ENCODE data around the gene GID4. TPM values are rescaled to one million over a fixed set of nuclear protein-coding genes. Genes with fewer than 3 reads are reported as not detected.

GID4 gene
- total RNA-seq, 1 donor from 2014 or later: 18.0 TPM

DNA sequence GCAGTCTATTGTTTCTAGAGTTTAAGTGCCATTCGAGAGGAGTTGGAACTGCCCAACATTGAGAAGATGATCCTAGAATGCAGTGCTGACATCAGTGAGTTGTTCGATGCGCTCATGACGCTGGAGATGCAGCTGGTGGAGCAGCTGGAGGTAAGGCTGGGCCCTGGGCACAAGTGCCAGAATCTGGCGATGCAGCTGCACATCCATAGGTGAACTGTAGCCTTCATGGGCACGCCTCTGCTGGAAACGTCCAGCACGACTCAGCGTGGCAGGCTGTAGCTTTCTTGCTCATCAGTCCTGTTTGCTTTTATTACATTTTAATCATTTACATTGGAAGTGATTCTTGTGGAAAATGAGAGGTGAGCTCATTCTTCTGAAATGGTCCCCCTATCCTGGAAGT, 34.9 kb upstream of the GID4 start:
- H3K9me3 ChIP-seq (replicated peaks): no peaks in the 10 kb centered on the region
- no peaks in the 10 kb centered on the region for H3K36me3 ChIP-seq
- TF ChIP-seq, protein P1, sequence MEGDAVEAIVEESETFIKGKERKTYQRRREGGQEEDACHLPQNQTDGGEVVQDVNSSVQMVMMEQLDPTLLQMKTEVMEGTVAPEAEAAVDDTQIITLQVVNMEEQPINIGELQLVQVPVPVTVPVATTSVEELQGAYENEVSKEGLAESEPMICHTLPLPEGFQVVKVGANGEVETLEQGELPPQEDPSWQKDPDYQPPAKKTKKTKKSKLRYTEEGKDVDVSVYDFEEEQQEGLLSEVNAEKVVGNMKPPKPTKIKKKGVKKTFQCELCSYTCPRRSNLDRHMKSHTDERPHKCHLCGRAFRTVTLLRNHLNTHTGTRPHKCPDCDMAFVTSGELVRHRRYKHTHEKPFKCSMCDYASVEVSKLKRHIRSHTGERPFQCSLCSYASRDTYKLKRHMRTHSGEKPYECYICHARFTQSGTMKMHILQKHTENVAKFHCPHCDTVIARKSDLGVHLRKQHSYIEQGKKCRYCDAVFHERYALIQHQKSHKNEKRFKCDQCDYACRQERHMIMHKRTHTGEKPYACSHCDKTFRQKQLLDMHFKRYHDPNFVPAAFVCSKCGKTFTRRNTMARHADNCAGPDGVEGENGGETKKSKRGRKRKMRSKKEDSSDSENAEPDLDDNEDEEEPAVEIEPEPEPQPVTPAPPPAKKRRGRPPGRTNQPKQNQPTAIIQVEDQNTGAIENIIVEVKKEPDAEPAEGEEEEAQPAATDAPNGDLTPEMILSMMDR (IDR thresholded peaks at IDR 0.05; ENCODE audit: borderline replicate concordance): no peak
- peaks cover 30% of the 10 kb centered on the region for H3K4me1 ChIP-seq
- H3K27me3 ChIP-seq (ENCODE audit: low read depth): no peaks in the 10 kb centered on the region
- intact Hi-C loops (cut with micrococcal nuclease): no loop called here
- no peak overlapping the region for H3K4me3 ChIP-seq
- H3K27ac ChIP-seq (replicated peaks): no peak overlapping the region
- no peak for DNase-seq

DNA sequence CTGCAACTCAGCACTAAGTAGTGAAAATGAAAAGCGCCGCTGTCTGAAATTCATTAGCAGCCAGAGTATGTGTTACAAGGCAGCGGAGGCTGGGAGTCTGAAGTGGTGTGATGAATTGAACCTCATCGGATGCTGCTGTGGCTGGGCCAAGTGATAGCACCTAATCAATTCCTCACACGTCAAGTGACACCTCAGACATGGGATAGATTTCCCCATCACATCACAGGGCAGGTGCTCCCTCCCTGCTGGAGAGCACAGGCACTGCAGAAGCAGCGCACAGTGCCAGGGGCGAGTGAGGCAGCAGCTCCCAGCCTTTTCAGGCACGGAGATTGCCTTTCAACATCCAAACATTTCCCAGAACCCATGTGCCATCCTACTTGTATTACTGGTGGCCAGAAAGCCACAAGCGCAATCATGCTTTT, 34.3 kb upstream of the GID4 start:
- Histone ChIP-seq H3K4me3 (no peak overlapping the region), H3K27ac (replicated peaks) (peak overlapping the region; percentile 67), H3K27me3 (ENCODE audit: low read depth) (no peaks in the 10 kb centered on the region), H3K4me1 (peaks cover 33% of the 10 kb centered on the region), H3K9me3 (replicated peaks) (no peaks in the 10 kb centered on the region), H3K36me3 (no peaks in the 10 kb centered on the region)
- intact Hi-C loops (cut with micrococcal nuclease): no loop called here
- no peak for DNase-seq
- TF ChIP-seq, protein P1 (IDR thresholded peaks at IDR 0.05; ENCODE audit: borderline replicate concordance): peak; percentile 62

DNA sequence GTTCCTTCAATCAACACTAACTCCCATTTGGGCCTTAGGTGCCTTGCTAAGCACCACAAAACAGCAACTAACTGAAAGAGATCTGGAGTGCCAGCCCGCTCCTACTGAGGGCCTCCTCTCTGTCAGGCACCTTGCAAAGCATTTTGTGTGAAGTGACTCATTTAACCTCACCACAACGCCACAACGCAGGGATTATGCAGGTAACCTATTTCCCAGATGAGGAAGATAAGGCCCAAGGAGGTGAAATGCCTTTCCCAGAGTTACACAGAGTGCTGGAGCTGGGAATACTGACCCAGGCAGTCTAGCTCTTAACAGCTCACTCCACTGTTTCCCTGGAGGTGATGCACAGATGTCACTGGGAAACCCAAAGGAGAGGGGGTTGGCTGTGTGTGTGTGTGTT, 33.7 kb upstream of the GID4 start:
- no peaks in the 10 kb centered on the region for H3K27me3 ChIP-seq (ENCODE audit: low read depth)
- no peaks in the 10 kb centered on the region for H3K9me3 ChIP-seq (replicated peaks)
- H3K4me3 ChIP-seq: no peak overlapping the region
- TF ChIP-seq, protein P1 (IDR thresholded peaks at IDR 0.05; ENCODE audit: borderline replicate concordance): no peak
- peaks cover 38% of the 10 kb centered on the region for H3K4me1 ChIP-seq
- peaks cover 3% of the 10 kb centered on the region for H3K36me3 ChIP-seq
- intact Hi-C loops (cut with micrococcal nuclease): no loop called here
- no peak for DNase-seq
- H3K27ac ChIP-seq (replicated peaks): peak overlapping the region; percentile 67

DNA sequence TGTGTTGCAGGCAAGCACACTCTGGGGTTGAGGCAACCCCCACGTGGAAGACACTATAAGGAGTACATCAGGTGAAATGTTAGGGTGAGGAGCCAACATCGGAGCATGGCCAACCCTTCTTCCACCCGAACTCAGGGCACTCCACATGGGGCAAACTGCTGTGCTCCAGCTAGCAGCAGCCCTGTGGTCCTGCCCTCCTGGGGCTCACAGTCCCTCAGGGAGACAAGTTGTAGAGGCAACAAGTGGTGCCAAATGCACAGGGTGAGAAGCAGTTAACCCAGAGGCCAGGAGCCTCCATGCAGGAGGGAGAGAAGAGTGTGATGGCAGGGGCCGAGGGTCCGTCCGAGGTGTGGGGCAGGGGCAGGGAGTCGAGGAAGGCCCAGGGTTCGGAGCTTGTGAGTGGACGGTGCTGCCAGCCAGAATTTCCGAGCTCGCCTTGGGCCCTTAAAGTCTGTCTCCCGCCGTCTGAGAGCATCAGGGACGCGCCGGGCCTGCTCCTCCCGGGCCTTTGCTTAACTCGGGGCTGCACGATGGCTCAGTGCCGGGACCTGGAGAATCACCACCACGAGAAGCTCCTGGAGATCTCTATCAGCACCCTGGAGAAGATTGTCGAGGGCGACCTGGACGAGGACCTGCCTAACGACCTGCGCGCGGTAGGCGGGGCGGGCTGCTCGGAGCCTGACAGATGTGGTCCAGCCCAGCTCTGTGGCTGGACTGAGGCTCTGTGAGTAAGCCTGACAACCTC, 32.5 kb upstream of the GID4 start:
- Histone ChIP-seq H3K4me1 (peaks cover 38% of the 10 kb centered on the region), H3K27ac (replicated peaks) (no peak overlapping the region), H3K4me3 (no peak overlapping the region), H3K9me3 (replicated peaks) (no peaks in the 10 kb centered on the region), H3K36me3 (peaks cover 6% of the 10 kb centered on the region), H3K27me3 (ENCODE audit: low read depth) (no peaks in the 10 kb centered on the region)
- intact Hi-C loops (cut with micrococcal nuclease): no loop called here
- DNase-seq: no peak
- TF ChIP-seq, protein P1 (IDR thresholded peaks at IDR 0.05; ENCODE audit: borderline replicate concordance): no peak

DNA sequence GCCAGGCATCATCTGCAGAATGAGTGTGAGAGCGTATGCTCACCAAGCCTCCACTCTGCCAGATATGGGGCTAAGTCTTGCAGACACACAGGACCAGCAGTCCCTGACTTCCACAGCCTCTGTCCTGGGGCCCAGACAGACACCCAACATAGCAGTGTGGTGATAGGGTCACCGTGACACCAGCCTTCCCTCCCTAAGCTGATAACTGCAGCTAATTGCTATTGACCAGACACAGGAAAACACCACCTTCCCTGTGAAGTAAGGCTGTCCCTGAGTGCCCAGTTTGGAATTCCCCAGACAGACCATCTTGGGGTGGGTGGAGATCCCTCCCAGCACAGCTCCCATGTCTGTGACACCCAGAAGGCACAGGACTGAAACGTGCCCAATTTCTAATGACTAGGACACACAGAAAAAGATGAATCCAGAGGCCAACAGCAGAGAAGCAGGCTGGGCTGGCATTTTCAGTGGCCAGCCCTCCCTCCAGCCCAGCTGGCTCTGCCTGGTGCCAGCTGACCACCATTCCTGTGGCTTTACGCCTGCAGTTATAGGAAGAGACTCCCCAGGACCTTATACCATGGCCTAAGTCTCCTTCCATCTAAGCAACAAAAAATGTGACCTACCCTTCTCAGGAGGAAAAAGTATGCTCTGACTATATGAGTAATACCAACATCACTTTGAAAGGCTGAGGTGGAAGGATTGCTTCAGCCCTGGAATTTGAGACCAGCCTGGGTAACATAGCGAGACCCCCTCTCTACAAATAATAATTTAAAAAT, 30.5 kb upstream of the GID4 start:
- TF ChIP-seq, protein P1 (IDR thresholded peaks at IDR 0.05; ENCODE audit: borderline replicate concordance): no peak
- H3K27me3 ChIP-seq (ENCODE audit: low read depth): no peaks in the 10 kb centered on the region
- no peak overlapping the region for H3K4me3 ChIP-seq
- peaks cover 6% of the 10 kb centered on the region for H3K36me3 ChIP-seq
- intact Hi-C loops (cut with micrococcal nuclease): no loop called here
- H3K9me3 ChIP-seq (replicated peaks): no peaks in the 10 kb centered on the region
- DNase-seq: no peak
- peaks cover 38% of the 10 kb centered on the region for H3K4me1 ChIP-seq
- H3K27ac ChIP-seq (replicated peaks): peak overlapping the region; percentile 38

Measured in left ventricle myocardium inferior (tissue), 1 donor.